LNCaP clone FGC (cell line): ENCODE measurements around the gene DNAH2.

Experiments used
- DNase-seq: peaks from one replicate; pipeline ENCODE4 v3.0.0-alpha.2; 2011; ENCODE audit warnings: low read depth
- H3K4me3 ChIP-seq: 2 replicates; pipeline ENCODE4 v1.5.1; 2011; ENCODE audit warnings: mild to moderate bottlenecking, low read depth, low read length, control low read depth
- TF ChIP-seq, protein P1 (sequence below): IDR thresholded peaks from 2 replicates; pipeline ENCODE4 v1.5.1; 2012; ENCODE audit warnings: mild to moderate bottlenecking; ENCODE audit not compliant: control insufficient read depth, insufficient read depth; ENCODE audit errors: extremely low read depth

The DNAH2 gene

DNA sequence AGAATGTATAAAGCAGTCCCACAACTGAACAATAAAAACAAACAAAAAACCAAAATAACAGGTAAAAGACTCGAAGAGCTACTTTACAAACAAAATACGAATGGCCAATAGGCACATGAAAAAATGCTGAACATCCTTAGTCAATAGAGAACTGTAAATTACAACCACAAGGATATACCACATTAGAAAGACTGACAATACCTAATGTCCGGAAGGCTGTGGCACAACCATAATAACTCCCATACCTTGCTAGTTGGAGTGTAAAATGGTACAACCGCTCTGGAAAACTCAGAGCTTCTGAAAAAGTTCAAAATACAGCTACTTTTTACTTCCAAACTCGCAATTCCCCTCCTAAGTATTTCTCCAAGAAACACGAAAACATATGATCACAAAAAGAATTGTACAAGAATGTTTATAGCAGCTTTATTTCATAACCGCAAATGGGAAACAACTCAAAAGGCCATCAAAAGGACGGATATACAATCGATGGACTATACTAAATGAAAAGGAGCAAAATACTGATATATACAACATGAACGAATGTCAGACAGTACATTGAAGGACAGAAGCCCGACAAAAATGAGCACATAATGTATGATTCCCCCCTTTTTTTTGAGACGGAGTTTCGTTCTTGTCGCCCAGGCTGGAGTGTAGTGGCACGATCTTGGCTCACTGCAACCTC lies 32.6 kb upstream of the DNAH2 start:
- TF ChIP-seq, protein P1, sequence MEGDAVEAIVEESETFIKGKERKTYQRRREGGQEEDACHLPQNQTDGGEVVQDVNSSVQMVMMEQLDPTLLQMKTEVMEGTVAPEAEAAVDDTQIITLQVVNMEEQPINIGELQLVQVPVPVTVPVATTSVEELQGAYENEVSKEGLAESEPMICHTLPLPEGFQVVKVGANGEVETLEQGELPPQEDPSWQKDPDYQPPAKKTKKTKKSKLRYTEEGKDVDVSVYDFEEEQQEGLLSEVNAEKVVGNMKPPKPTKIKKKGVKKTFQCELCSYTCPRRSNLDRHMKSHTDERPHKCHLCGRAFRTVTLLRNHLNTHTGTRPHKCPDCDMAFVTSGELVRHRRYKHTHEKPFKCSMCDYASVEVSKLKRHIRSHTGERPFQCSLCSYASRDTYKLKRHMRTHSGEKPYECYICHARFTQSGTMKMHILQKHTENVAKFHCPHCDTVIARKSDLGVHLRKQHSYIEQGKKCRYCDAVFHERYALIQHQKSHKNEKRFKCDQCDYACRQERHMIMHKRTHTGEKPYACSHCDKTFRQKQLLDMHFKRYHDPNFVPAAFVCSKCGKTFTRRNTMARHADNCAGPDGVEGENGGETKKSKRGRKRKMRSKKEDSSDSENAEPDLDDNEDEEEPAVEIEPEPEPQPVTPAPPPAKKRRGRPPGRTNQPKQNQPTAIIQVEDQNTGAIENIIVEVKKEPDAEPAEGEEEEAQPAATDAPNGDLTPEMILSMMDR, result no peak
- DNase-seq, result no peak
- H3K4me3 ChIP-seq, result peak overlapping the region; percentile 95

DNA sequence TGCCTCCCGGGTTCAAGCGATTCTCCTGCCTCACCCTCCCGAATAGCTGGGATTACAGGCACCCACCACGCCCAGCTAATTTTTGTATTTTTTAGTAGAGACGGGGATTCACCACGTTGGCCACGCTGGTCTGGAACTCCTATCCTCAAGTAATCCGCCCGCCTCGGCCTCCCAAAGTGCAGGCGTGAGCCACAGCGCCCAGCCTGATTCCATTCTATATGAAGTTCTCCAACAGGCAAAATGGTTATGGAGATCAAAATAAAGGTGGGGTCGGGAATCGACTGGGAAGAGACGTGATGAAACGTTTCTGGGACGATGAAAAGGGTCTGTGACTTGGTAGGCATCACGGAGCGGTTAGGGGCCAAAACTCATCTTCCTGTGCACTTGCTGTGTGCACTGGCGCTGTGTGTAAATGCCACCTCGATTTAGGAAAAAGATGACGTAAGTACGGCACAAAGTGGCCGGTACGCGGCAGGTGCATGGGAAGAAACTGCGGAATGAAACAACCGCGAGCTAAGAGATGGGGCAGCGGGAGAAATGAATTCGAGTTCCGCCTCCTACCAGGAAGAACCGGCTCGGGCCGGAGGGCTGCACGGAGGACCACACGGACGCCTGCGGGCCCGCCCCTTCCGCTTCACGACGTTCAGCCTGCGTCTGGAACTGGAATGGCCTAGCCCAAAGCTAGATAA lies 31.9 kb upstream of the DNAH2 start:
- peak; percentile 85 for DNase-seq
- TF ChIP-seq, protein P1, result no peak
- peak overlapping the region; percentile 95 for H3K4me3 ChIP-seq

DNA sequence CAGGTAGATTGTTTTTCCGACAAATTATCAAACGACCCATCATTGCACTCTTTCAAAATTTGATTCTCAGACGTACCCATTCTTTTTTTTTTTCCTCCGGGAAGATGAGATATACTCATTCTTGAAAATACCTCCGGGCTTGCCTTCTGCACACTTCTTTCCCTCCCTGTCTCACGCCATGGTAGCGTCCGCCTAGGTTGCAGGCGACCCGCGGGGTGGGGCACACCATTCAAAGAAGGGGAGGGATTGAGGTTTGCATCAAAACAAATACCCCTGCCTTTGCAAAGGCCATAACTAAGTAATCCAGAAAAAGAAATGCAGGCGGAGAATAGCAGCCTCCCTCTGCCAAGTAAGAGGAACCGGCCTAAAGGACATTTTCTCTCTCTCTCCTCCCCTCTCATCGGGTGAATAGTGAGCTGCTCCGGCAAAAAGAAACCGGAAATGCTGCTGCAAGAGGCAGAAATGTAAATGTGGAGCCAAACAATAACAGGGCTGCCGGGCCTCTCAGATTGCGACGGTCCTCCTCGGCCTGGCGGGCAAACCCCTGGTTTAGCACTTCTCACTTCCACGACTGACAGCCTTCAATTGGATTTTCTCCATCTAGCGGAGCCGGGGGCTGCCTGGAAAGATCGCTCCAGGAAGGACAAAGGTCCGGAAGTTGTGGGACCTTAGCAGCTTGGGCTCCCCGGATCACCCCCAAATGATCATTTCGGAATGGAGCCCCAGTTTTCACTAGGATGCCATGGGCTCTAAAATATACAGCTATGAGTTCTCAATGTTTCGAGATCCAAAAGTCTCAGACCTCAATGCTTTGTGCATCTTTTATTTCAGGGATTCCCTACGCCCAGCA lies 31.1 kb upstream of the DNAH2 start:
- peak; percentile 80 for DNase-seq
- TF ChIP-seq, protein P1, result no peak
- H3K4me3 ChIP-seq, result peak overlapping the region; percentile 95

DNA sequence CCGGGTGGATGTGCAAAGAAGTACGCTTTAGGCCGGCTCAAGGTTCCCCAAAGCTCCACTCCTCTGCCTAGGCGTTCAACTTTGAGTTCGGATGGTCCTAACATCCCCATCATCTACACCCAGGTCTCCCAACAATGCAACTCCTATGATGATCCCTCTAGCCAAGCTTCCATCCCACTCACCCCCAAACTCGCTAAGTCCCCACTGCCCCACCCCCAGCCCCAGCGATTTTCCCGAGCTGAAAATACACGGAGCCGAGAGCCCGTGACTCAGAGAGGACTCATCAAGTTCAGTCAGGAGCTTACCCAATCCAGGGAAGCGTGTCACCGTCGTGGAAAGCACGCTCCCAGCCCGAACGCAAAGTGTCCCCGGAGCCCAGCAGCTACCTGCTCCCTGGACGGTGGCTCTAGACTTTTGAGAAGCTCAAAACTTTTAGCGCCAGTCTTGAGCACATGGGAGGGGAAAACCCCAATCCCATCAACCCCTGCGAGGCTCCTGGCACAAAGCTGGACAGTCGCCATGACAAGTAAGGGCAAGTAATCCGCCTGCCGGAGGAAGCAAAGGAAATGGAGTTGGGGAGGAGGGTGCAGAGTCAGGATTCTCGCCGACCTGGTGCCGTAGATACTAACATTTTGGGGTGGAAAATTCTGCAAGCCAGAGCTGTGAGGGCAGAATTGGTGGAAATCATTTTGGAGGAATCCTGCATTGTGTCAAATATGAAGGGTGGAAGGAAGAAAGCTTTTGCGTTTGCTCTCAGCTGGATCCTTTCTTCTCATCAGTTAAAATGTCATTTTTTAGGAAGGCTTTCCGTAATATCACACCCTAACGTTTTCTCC lies 30.3 kb upstream of the DNAH2 start, which contains the start of gene TP53:
Gene TP53, minus strand, starts transcription at position 419 of the 836 bp plus-strand sequence. CDS start 10,896 bp downstream, outside the sequence.
- DNase-seq, result peak; percentile 90
- TF ChIP-seq, protein P1, result no peak
- peak within 1 kb of the TSS; percentile 95 for H3K4me3 ChIP-seq

DNA sequence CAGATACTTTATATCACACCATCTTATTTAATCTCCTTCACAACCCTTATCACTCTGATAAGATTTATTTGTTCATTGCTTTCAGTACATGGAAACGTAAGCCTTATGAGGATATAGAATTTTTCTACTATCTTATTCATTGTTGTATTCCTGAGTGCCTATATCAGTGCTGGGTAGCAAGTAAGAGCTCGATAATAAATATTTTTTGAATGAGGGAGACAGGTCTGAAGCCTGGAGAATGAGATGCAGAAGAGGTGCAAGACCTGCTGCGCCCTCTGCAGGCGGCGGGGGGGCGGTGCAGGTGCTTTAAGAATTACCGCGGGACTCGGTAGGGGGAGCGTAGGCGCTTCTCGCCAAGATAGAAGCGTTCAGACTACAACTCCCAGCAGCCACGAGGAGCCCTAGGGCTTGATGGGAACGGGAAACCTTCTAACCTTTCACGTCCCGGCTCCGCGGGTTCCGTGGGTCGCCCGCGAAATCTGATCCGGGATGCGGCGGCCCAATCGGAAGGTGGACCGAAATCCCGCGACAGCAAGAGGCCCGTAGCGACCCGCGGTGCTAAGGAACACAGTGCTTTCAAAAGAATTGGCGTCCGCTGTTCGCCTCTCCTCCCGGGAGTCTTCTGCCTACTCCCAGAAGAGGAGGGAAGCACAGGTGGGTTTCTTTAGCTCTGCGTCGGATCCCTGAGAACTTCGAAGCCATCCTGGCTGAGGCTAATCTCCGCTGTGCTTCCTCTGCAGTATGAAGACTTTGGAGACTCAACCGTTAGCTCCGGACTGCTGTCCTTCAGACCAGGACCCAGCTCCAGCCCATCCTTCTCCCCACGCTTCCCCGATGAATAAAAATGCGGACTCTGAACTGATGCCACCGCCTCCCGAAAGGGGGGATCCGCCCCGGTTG lies 29.4 kb upstream of the DNAH2 start, which contains the start of gene WRAP53:
Gene WRAP53, plus strand, starts transcription at position 570 of the 900 bp plus-strand sequence. Its CDS starts 172 bp downstream, at position 742.
- TF ChIP-seq, protein P1, result peak; percentile 97
- peak; percentile 99 for DNase-seq
- peak within 1 kb of the TSS; percentile 95 for H3K4me3 ChIP-seq
